ENCODE data around the gene ZFYVE16. TPM values are rescaled to one million over a fixed set of nuclear protein-coding genes. Genes with fewer than 3 reads are reported as not detected.
"Not testable (repeated sequence)": the region's sequence is repeated elsewhere in the genome, so short reads cannot be mapped to it uniquely, and the experiment has no call there.

Gene ZFYVE16
- total RNA-seq, 1 experiment from 2014 or later = 10.8 TPM

DNA sequence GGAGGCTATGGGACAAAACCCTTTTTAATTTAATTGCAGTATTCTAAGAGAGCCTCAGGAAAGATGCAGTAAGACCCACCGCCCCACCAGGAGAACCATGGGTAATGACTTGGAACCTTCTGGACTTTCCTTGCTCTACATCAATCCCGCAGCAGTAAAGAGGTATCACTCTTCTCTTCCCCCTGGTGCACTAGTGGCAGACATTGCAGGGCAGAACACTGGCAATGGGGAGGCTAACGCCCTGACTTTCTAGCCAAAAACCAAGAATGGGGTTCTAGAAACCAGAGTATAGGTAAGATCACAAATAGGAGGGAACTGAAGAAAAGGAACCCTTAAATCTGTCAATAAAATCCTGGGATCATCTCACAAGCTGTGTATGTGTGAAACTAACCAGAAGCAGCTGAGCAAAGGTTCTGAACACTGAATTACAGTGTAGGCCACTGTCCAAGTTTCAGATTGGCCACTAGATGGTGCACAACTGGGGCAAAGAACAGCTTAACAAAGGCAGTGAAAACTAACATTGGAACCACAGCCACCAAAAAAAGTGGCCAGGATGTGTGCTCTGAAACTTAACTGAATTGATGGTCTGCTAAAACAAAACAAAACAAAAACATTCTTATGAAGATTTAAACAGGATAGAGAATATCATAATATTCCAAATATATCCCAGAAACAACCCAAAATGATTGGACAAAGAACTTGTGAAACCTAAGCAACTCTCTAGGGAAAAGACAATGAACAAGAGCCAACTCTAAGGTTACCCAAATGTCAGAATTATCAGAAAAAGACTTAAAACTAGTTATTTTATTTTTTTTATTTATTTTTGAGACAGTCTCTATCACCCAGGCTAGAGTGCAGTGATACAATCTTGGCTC, 73.4 kb downstream of the ZFYVE16 start:
- peak; percentile 23 for DNase-seq (ENCODE audit: low spot score)
- in situ Hi-C loops (cut with HindIII; ENCODE audit: low sequenced_read_pairs) = no loop called here

DNA sequence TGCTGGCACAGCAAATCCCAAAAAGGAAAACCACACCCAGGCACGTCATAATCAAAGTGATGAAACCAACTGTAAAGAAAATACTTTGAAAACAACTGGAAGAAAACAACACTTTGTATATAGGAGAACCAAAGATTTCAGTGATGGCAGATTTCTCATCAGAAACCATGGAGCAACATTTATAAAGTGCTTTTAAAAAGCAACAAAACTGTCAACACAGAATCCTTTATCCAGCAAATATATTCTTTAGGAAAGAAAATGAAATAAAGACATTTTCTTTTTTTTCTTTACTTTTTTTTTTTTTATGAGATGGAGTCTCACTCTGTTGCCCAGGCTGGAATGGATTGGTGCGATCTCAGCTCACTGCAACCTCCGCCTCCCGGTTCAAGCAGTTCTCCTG, 74.7 kb downstream of the ZFYVE16 start:
- DNase-seq (ENCODE audit: low spot score) = no peak
- in situ Hi-C loops (cut with HindIII; ENCODE audit: low sequenced_read_pairs) = no loop called here

DNA sequence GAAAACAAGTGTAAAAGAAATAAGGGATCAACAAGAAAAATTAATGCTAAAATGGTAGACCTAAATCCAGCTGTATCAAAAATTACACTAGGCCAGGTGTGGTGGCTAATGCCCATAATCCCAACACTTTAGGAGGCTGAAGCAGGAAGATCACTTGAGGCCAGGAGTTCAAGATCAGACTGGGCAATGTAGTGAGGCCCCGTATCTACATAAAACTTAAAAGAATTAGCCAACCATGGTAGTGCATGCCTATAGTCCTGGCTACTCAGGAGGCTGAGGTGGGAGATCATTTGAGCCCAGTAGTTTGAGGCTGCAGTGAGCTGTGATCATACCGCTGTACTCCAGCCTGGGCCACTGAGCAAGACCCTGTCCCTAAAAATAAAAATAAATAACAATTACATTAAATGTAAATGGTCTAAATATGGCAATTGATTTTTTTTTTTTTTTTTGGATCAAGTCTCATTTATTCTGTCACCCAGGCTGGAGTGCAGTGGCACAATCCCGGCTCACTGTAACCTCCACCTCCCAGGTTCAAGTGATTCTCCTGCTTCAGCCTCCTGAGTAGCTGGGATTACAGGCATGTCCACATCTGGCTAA, 75.9 kb downstream of the ZFYVE16 start:
- in situ Hi-C loops (cut with HindIII; ENCODE audit: low sequenced_read_pairs) = no loop called here
- DNase-seq (ENCODE audit: low spot score) = no peak

GRCh38 chr5:80487444-80487828, 79.6 kb downstream of the ZFYVE16 start:
- in situ Hi-C loops (cut with HindIII; ENCODE audit: low sequenced_read_pairs) = no loop called here

GRCh38 chr5:80487829-80488721, 80.2 kb downstream of the ZFYVE16 start, which contains the start of gene FAM151B:
TSS of gene FAM151B (plus strand) at chr5:80488100. CDS start at chr5:80488124, 24 bp downstream.
- DNase-seq (ENCODE audit: low spot score) = peak; percentile 94
- in situ Hi-C loops (cut with HindIII; ENCODE audit: low sequenced_read_pairs) = no loop called here

More at GRCh38 chr5:80487444-80487828, 79.6 kb downstream of the ZFYVE16 start:
- DNase-seq (ENCODE audit: low spot score) = no peak

- in situ Hi-C loops (cut with HindIII; ENCODE audit: low sequenced_read_pairs) = no loop called here
- no peak for DNase-seq (ENCODE audit: low spot score)
Measured at GRCh38 chr5:80491296-80491695, 83.4 kb downstream of the ZFYVE16 start.

GRCh38 chr5:80492741-80493140, 84.9 kb downstream of the ZFYVE16 start:
- no peak for DNase-seq (ENCODE audit: low spot score)
- in situ Hi-C loops (cut with HindIII; ENCODE audit: low sequenced_read_pairs) = no loop called here

DNA sequence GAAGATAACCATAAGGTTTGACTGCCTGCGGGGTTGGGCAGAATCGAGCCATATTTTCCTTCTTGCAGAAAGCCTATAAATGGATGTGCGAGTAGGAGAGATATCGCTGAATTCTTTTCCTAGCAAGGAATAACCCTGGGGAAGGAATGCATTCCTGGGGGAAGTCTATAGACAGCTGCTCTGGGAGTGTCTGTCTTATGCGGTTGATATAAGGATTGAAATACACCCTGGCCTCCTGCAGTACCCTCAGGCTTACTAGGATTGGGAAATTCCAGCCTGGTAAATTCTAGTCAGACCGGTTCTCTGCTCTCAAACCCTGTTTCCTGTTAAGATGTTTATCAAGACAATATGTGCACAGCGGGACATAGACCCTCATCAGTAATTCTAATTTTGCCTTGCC, 85.6 kb downstream of the ZFYVE16 start:
- DNase-seq (ENCODE audit: low spot score); in situ Hi-C loops (cut with HindIII; ENCODE audit: low sequenced_read_pairs): not testable (repeated sequence)

DNA sequence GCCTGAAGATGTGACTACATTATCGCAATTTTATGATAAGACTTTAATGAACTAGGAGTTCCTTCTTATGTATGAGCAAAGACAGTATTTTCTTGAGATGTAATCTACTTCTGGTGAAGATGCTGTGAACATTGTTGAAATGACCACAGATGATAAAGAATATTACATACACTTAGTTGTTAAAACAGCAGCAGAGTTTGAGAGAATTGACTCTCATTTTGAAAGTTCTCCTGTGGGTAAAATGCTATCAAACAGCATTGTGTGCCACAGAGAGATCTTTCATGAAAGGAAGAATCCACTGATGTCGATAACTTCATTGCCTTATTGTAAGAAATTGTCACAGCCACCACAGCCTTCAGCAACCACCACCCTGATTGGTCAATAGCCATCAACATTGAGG, 88.0 kb downstream of the ZFYVE16 start:
- in situ Hi-C loops (cut with HindIII; ENCODE audit: low sequenced_read_pairs) = no loop called here

GRCh38 chr5:80502800-80503199, 94.9 kb downstream of the ZFYVE16 start:
- no peak for DNase-seq (ENCODE audit: low spot score)
- in situ Hi-C loops (cut with HindIII; ENCODE audit: low sequenced_read_pairs) = no loop called here

More for the DNA sequence above, 88.0 kb downstream of the ZFYVE16 start:
- DNase-seq (ENCODE audit: low spot score) = no peak

- in situ Hi-C loops (cut with HindIII; ENCODE audit: low sequenced_read_pairs) = no loop called here
- no peak for DNase-seq (ENCODE audit: low spot score)
Measured at GRCh38 chr5:80503641-80504040, 95.8 kb downstream of the ZFYVE16 start.

DNA sequence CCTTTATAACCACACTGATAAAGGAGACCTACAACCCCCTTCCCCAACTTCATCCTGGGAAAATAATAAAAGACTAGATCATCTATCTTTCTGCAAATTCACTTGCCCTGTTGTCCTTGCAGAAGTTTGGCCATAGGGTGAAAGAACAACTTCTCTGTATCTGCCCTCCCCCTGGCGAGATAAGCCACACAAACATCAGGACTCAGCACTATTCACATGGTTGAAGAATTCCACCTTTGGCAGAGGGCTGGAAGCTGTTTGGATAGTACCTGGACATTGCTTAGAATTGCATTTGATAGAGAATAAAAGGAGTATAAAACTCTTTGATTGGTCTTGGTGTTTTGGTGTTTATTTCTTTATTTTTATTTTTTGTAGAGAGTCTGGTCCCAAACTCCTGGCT, 97.0 kb downstream of the ZFYVE16 start:
- in situ Hi-C loops (cut with HindIII; ENCODE audit: low sequenced_read_pairs) = no loop called here
- no peak for DNase-seq (ENCODE audit: low spot score)

- in situ Hi-C loops (cut with HindIII; ENCODE audit: low sequenced_read_pairs) = no loop called here
- DNase-seq (ENCODE audit: low spot score) = no peak
Measured at GRCh38 chr5:80507663-80508062, 99.8 kb downstream of the ZFYVE16 start.

DNA sequence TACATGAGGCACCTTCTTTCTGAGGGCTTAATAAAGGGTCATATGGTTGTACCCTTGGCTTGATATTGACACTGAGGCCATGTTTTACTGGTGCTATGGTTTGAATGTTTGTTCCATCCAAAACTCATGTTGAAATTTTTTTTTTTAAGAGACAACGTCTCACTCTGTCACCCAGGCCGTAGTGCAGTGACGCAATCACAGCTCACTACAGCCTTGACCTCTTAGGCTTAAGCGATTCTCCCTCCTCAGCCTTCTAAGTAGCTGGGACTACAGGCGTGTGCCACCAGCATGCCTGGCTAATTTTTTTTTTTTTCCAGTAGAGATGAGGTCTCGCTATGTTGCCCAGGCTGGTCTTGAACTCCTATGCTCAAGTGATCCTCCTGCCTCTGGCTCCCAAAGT, 101.0 kb downstream of the ZFYVE16 start:
- no peak for DNase-seq (ENCODE audit: low spot score)
- in situ Hi-C loops (cut with HindIII; ENCODE audit: low sequenced_read_pairs) = no loop called here

GRCh38 chr5:80509362-80509761, 101.5 kb downstream of the ZFYVE16 start:
- DNase-seq (ENCODE audit: low spot score) = no peak
- in situ Hi-C loops (cut with HindIII; ENCODE audit: low sequenced_read_pairs) = no loop called here

GRCh38 chr5:80516826-80517225, 109.0 kb downstream of the ZFYVE16 start:
- in situ Hi-C loops (cut with HindIII; ENCODE audit: low sequenced_read_pairs) = no loop called here
- no peak for DNase-seq (ENCODE audit: low spot score)

Measured in G401 (cell line).